ENCODE data around the gene ZDHHC21.

Gene ZDHHC21

GRCh38 chr9:14693251-14693861, at the start of gene ZDHHC21:
Gene ZDHHC21 (minus strand): TSS chr9:14693432. CDS start chr9:14674340, 19,092 bp downstream.
- DNase-seq (ENCODE audit: low spot score), result peak; percentile 55

GRCh38 chr9:14741369-14741768, 48.1 kb upstream of the ZDHHC21 start:
- DNase-seq (ENCODE audit: low spot score), result no peak

- DNase-seq (ENCODE audit: low spot score), result no peak
These were observed 39.9 kb upstream of the ZDHHC21 start for GRCh38 chr9:14733133-14733532.

GRCh38 chr9:14731294-14731981, 38.2 kb upstream of the ZDHHC21 start:
- DNase-seq (ENCODE audit: low spot score), result no peak

- no peak for DNase-seq (ENCODE audit: low spot score)
These were observed 37.2 kb upstream of the ZDHHC21 start for GRCh38 chr9:14730461-14730898.

- DNase-seq (ENCODE audit: low spot score), result no peak
These were observed 30.1 kb upstream of the ZDHHC21 start for GRCh38 chr9:14723301-14723700.

- DNase-seq (ENCODE audit: low spot score), result no peak
These were observed 29.3 kb upstream of the ZDHHC21 start, which contains the start of gene CER1 for GRCh38 chr9:14722391-14723035. Gene CER1 (minus strand): TSS chr9:14722733. CDS start chr9:14722672, 61 bp downstream.

GRCh38 chr9:14719231-14719923, 26.1 kb upstream of the ZDHHC21 start:
- no peak for DNase-seq (ENCODE audit: low spot score)

- DNase-seq (ENCODE audit: low spot score), result no peak
These were observed 21.9 kb upstream of the ZDHHC21 start for GRCh38 chr9:14715102-14715501.

- no peak for DNase-seq (ENCODE audit: low spot score)
These were observed 20.0 kb upstream of the ZDHHC21 start for GRCh38 chr9:14713187-14713767.

GRCh38 chr9:14710804-14711203, 17.6 kb upstream of the ZDHHC21 start:
- no peak for DNase-seq (ENCODE audit: low spot score)

- no peak for DNase-seq (ENCODE audit: low spot score)
These were observed 13.4 kb upstream of the ZDHHC21 start for GRCh38 chr9:14706530-14707140.

- DNase-seq (ENCODE audit: low spot score), result no peak
These were observed 11.8 kb upstream of the ZDHHC21 start for GRCh38 chr9:14705079-14705478.

GRCh38 chr9:14704281-14704680, 11.0 kb upstream of the ZDHHC21 start:
- no peak for DNase-seq (ENCODE audit: low spot score)

GRCh38 chr9:14702200-14702720, 9.0 kb upstream of the ZDHHC21 start:
- no peak for DNase-seq (ENCODE audit: low spot score)

- DNase-seq (ENCODE audit: low spot score), result peak; percentile 18
These were observed 572 bp downstream of the ZDHHC21 start for GRCh38 chr9:14692470-14693250.

- DNase-seq (ENCODE audit: low spot score), result no peak
These were observed 2.1 kb downstream of the ZDHHC21 start for GRCh38 chr9:14690948-14691730.

- no peak for DNase-seq (ENCODE audit: low spot score)
These were observed 6.1 kb downstream of the ZDHHC21 start for GRCh38 chr9:14687042-14687719.

GRCh38 chr9:14686168-14686567, 7.1 kb downstream of the ZDHHC21 start:
- DNase-seq (ENCODE audit: low spot score), result no peak

Data from CD4-positive, alpha-beta T cell treated with Interleukin-15 for 4 hours (primary cell).